ENCODE data around the gene PPP2R2D. TPM values are rescaled to one million over a fixed set of nuclear protein-coding genes. Genes with fewer than 3 reads are reported as not detected.
A peak's percentile ranks its signal among the peaks of the same experiment; 100 is the strongest.

The PPP2R2D gene
- total RNA-seq, 5 donors from 2014 or later (not counting 1 experiment from before 2014, with no cell fraction given), result 37.3 to 45.0 (median 43.0) TPM

DNA sequence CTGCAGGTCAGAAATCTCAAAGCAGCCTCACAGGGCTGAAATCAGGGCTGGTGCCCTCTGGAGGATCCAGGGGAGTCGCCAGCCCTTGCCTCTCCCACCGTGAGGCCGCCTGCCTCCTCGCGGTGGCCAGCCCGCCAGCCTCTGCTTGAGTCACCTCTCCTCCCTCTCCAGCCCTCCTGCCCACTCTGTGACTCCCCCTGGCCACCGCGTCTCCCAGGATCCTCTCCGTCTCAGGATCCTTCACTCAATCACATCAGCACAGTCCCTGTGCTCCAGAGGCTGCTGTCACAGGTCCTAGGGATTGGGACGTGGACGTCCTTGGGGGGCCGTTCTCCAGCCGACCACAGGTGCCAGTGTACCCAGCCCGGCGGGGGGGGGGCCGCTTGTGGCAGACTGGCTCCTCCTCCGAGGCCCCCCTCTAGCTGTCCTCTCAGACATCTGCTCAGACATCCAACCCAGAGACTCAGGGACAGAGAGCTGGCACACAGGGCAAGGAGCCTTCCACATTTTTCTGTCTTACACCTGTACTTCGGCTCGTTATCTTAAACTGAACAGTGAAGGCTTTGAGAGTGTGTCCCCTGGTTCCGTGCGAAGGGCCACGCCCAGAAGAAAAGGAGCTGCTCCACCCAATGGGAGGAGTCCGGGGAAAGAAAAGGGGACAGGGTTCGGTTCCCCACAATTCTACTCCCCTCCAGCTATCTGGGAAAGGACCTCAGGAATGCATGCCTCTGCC is 9.4 kb upstream of the PPP2R2D start:
- 58% methylated on average over 18 of the region's 24 CpGs for WGBS (ENCODE audit: insufficient coverage)
- H3K4me3 ChIP-seq (ENCODE audit: control insufficient read depth in 1 of 2, extremely low read depth in 1 of 2, low read length in 1 of 2), result no peak overlapping the region
- no peak overlapping the region for H3K27ac ChIP-seq (ENCODE audit: low read length)
- no peak overlapping the region for H3K27ac Mint-ChIP-seq
- H3K27me3 Mint-ChIP-seq, result peaks cover 3 to 8% of the 10 kb centered on the region in 2 donors
- H3K27me3 ChIP-seq (replicated peaks in 1 of 2; ENCODE audit: control insufficient read depth in 2 of 2, extremely low read depth in 1 of 2, insufficient read depth in 2 of 2, low read length in 1 of 2), result peaks cover 0 to 24% of the 10 kb centered on the region in 2 experiments
- DNase-seq, result no peak
- peaks cover 6 to 14% (median 12%) of the 10 kb centered on the region in 3 donors for H3K4me1 Mint-ChIP-seq
- ChIA-PET CTCF (interaction anchor here in 1 of 2 donors (0.5 kb wide), 1 partner anchor 13 kb away, joined by 6 read pairs; no protein-coding TSS in a partner anchor), POLR2A (no interaction called here)
- ATAC-seq (replicated peaks in 1 of 4), result no peak
- no peaks in the 10 kb centered on the region for H3K36me3 Mint-ChIP-seq
- no peaks in the 10 kb centered on the region for H3K9me3 Mint-ChIP-seq
- H3K9me3 ChIP-seq, result no peaks in the 10 kb centered on the region
- no peak overlapping the region for H3K4me3 Mint-ChIP-seq
- H3K4me1 ChIP-seq (ENCODE audit: control insufficient read depth in 1 of 2, extremely low read depth in 1 of 2, insufficient read depth in 2 of 2, low read length in 2 of 2), result peaks cover 1 to 12% of the 10 kb centered on the region in 2 experiments
- no peaks in the 10 kb centered on the region for H3K36me3 ChIP-seq (ENCODE audit: control insufficient read depth in 2 of 2, extremely low read depth in 1 of 2, insufficient read depth in 1 of 2, low read length in 1 of 2)

GRCh38 chr10:131891929-131892805 is 8.6 kb upstream of the PPP2R2D start:
- CTCF ChIA-PET, result interaction anchor here in 1 of 2 donors (0.5 to 0.6 kb wide), 2 partner anchors 12 to 460 kb away, joined by 4 to 6 read pairs; no protein-coding TSS in a partner anchor
- Mint-ChIP-seq H3K36me3 (no peaks in the 10 kb centered on the region), H3K27me3 (peaks cover 2 to 8% of the 10 kb centered on the region in 2 donors), H3K4me3 (no peak overlapping the region), H3K4me1 (peaks cover 14 to 18% (median 17%) of the 10 kb centered on the region in 3 donors), H3K9me3 (no peaks in the 10 kb centered on the region), H3K27ac (no peak overlapping the region)
- WGBS (ENCODE audit: insufficient coverage), result 88% methylated on average over 27 of the region's 28 CpGs
- no peaks in the 10 kb centered on the region for H3K36me3 ChIP-seq (ENCODE audit: control insufficient read depth in 2 of 2, extremely low read depth in 1 of 2, insufficient read depth in 1 of 2, low read length in 1 of 2)
- POLR2A ChIA-PET, result no interaction called here
- ATAC-seq (replicated peaks in 1 of 4) (no peak), DNase-seq (no peak)
- H3K9me3 ChIP-seq, result no peaks in the 10 kb centered on the region
- peaks cover 0 to 24% of the 10 kb centered on the region in 2 experiments for H3K27me3 ChIP-seq (replicated peaks in 1 of 2; ENCODE audit: control insufficient read depth in 2 of 2, extremely low read depth in 1 of 2, insufficient read depth in 2 of 2, low read length in 1 of 2)
- H3K4me1 ChIP-seq (ENCODE audit: control insufficient read depth in 1 of 2, extremely low read depth in 1 of 2, insufficient read depth in 2 of 2, low read length in 2 of 2), result peaks cover 3 to 19% of the 10 kb centered on the region in 2 experiments
- no peak overlapping the region for H3K4me3 ChIP-seq (ENCODE audit: control insufficient read depth in 1 of 2, extremely low read depth in 1 of 2, low read length in 1 of 2)
- H3K27ac ChIP-seq (ENCODE audit: low read length), result no peak overlapping the region

DNA sequence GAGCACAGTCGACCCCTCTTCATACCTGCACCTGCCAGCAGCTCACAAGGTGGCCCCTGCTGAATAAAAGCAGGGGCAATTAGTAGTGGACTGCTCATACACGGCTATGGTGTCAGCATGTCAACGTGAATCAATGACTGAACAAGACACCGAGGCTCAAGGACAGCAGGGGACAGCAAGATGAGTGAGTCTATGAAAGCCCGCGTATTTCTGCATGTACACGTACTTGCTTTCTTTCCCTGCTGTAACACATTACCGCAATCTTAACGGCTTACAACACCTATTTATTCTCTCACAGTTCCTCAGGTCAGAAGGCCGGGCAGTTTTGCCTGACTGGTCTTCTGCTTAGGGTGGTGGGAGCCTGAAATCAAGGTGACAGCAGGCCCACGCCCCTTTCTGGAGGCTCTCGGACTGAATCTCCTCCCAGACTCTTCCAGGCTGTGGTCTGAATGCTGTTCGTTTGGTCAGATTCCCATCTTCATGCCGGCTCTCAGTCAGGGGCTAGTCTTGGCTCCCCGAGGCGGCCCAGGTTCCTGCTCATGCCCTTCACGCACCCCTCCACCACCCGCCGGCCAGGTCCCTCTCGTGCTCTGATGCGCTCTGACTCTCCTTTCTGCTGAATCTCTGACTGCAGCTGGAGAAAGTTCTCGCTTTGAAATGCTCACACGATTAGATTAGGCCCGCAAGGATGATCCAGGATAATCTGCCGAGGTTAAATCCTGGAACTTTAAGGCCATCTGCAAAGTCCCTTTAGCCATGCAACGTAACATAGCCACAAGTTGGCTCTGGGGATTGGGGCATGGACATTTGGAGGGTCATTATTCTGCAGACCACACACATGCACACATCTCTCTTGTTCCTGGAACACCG is 7.8 kb upstream of the PPP2R2D start:
- DNase-seq, result no peak
- Mint-ChIP-seq H3K27ac (no peak overlapping the region), H3K36me3 (no peaks in the 10 kb centered on the region), H3K9me3 (no peaks in the 10 kb centered on the region), H3K27me3 (peaks cover 0 to 4% of the 10 kb centered on the region in 2 donors), H3K4me1 (peaks cover 16 to 22% (median 21%) of the 10 kb centered on the region in 3 donors), H3K4me3 (no peak overlapping the region)
- Histone ChIP-seq H3K27me3 (replicated peaks in 1 of 2; ENCODE audit: control insufficient read depth in 2 of 2, extremely low read depth in 1 of 2, insufficient read depth in 2 of 2, low read length in 1 of 2) (peaks cover 0 to 24% of the 10 kb centered on the region in 2 experiments), H3K36me3 (ENCODE audit: control insufficient read depth in 2 of 2, extremely low read depth in 1 of 2, insufficient read depth in 1 of 2, low read length in 1 of 2) (no peaks in the 10 kb centered on the region), H3K4me3 (ENCODE audit: control insufficient read depth in 1 of 2, extremely low read depth in 1 of 2, low read length in 1 of 2) (no peak overlapping the region), H3K4me1 (ENCODE audit: control insufficient read depth in 1 of 2, extremely low read depth in 1 of 2, insufficient read depth in 2 of 2, low read length in 2 of 2) (peaks cover 3 to 24% of the 10 kb centered on the region in 2 experiments), H3K9me3 (no peaks in the 10 kb centered on the region), H3K27ac (ENCODE audit: low read length) (no peak overlapping the region)
- 83% methylated on average over 19 of the region's 27 CpGs for WGBS (ENCODE audit: insufficient coverage)
- POLR2A ChIA-PET, result no interaction called here
- ATAC-seq (replicated peaks in 1 of 4), result no peak
- CTCF ChIA-PET, result no interaction called here

- WGBS (ENCODE audit: insufficient coverage), result 97% methylated on average over 10 of the region's 17 CpGs
- H3K27me3 Mint-ChIP-seq, result peaks cover 3 to 6% of the 10 kb centered on the region in 2 donors
- peaks cover 24 to 34% (median 29%) of the 10 kb centered on the region in 3 donors for H3K4me1 Mint-ChIP-seq
- ChIA-PET POLR2A (no interaction called here), CTCF (no interaction called here)
- H3K27ac Mint-ChIP-seq, result no peak overlapping the region
- no peak overlapping the region for H3K4me3 Mint-ChIP-seq
- Histone ChIP-seq H3K36me3 (ENCODE audit: control insufficient read depth in 2 of 2, extremely low read depth in 1 of 2, insufficient read depth in 1 of 2, low read length in 1 of 2) (no peaks in the 10 kb centered on the region), H3K27ac (ENCODE audit: low read length) (no peak overlapping the region), H3K9me3 (no peaks in the 10 kb centered on the region), H3K27me3 (replicated peaks in 1 of 2; ENCODE audit: control insufficient read depth in 2 of 2, extremely low read depth in 1 of 2, insufficient read depth in 2 of 2, low read length in 1 of 2) (peaks cover 0 to 28% of the 10 kb centered on the region in 2 experiments), H3K4me1 (ENCODE audit: control insufficient read depth in 1 of 2, extremely low read depth in 1 of 2, insufficient read depth in 2 of 2, low read length in 2 of 2) (peaks cover 6 to 31% of the 10 kb centered on the region in 2 experiments), H3K4me3 (ENCODE audit: control insufficient read depth in 1 of 2, extremely low read depth in 1 of 2, low read length in 1 of 2) (no peak overlapping the region)
- H3K9me3 Mint-ChIP-seq, result no peaks in the 10 kb centered on the region
- ATAC-seq (replicated peaks in 1 of 4), result no peak
- H3K36me3 Mint-ChIP-seq, result no peaks in the 10 kb centered on the region
- no peak for DNase-seq
Observed at GRCh38 chr10:131895116-131895515, 5.7 kb upstream of the PPP2R2D start.

- H3K36me3 Mint-ChIP-seq, result no peaks in the 10 kb centered on the region
Observed at GRCh38 chr10:131896403-131896802, 4.4 kb upstream of the PPP2R2D start.

More at GRCh38 chr10:131896403-131896802, 4.4 kb upstream of the PPP2R2D start:
- Mint-ChIP-seq H3K27ac (peak overlapping the region; percentile 2 to 36), H3K27me3 (peaks cover 3 to 6% of the 10 kb centered on the region in 2 donors), H3K4me3 (no peak overlapping the region), H3K9me3 (no peaks in the 10 kb centered on the region), H3K4me1 (peaks cover 26 to 34% (median 31%) of the 10 kb centered on the region in 3 donors)
- H3K36me3 ChIP-seq (ENCODE audit: control insufficient read depth in 2 of 2, extremely low read depth in 1 of 2, insufficient read depth in 1 of 2, low read length in 1 of 2), result no peaks in the 10 kb centered on the region
- POLR2A ChIA-PET, result no interaction called here
- DNase-seq (peak in 31 of 35 experiments; percentile 18 to 79 (median 45)), ATAC-seq (replicated peaks in 1 of 4) (peak in 2 of 4 experiments; percentile 3 to 20)
- peaks cover 0 to 20% of the 10 kb centered on the region in 2 experiments for H3K27me3 ChIP-seq (replicated peaks in 1 of 2; ENCODE audit: control insufficient read depth in 2 of 2, extremely low read depth in 1 of 2, insufficient read depth in 2 of 2, low read length in 1 of 2)
- H3K4me1 ChIP-seq (ENCODE audit: control insufficient read depth in 1 of 2, extremely low read depth in 1 of 2, insufficient read depth in 2 of 2, low read length in 2 of 2), result peaks cover 6 to 33% of the 10 kb centered on the region in 2 experiments
- CTCF ChIA-PET, result interaction anchor here in 1 of 2 donors (0.7 to 1.6 kb wide), 3 partner anchors 11 to 76 kb away, joined by 4 to 5 read pairs (median 4); no protein-coding TSS in a partner anchor
- no peaks in the 10 kb centered on the region for H3K9me3 ChIP-seq
- no CpG with 5 or more reads among the region's 9 CpGs for WGBS (ENCODE audit: insufficient coverage)
- H3K4me3 ChIP-seq (ENCODE audit: control insufficient read depth in 1 of 2, extremely low read depth in 1 of 2, low read length in 1 of 2), result no peak overlapping the region
- no peak overlapping the region for H3K27ac ChIP-seq (ENCODE audit: low read length)

Measured in T-cell (primary cell).